Measurements from ENCODE around the gene RNF175. TPM values are rescaled to one million over a fixed set of nuclear protein-coding genes. Genes with fewer than 3 reads are reported as not detected.
"Not testable (repeated sequence)": the region's sequence is repeated elsewhere in the genome, so short reads cannot be mapped to it uniquely, and the experiment has no call there.

The RNF175 gene
- polyA plus RNA-seq, 2 donors, result 0.06 to 0.12 TPM

- Histone ChIP-seq H3K4me3 (ENCODE audit: low read depth in 1 of 2, low read length in 2 of 2) (no peak overlapping the region), H3K9me3 (ENCODE audit: control insufficient read depth in 2 of 2, insufficient read depth in 1 of 2, low read depth in 1 of 2, low read length in 1 of 2) (no peaks in the 10 kb centered on the region), H3K36me3 (ENCODE audit: control insufficient read depth in 2 of 2, insufficient read depth in 2 of 2, low read length in 1 of 2) (no peaks in the 10 kb centered on the region), H3K27ac (ENCODE audit: low read depth in 2 of 2, low read length in 1 of 2) (no peak overlapping the region), H3K4me1 (ENCODE audit: control insufficient read depth in 2 of 2, insufficient read depth in 2 of 2, low read length in 1 of 2) (no peaks in the 10 kb centered on the region), H3K27me3 (ENCODE audit: control insufficient read depth in 1 of 2, insufficient read depth in 2 of 2, low read length in 2 of 2) (no peaks in the 10 kb centered on the region)
- WGBS, 2 donors, result 45 to 66% methylated on average over 3 of the region's 3 CpGs
Observed at GRCh38 chr4:153669838-153670237, 90.0 kb downstream of the RNF175 start.

GRCh38 chr4:153668647-153669046 is 91.2 kb downstream of the RNF175 start:
- Histone ChIP-seq H3K27me3 (ENCODE audit: control insufficient read depth in 1 of 2, insufficient read depth in 2 of 2, low read length in 2 of 2) (no peaks in the 10 kb centered on the region), H3K4me1 (ENCODE audit: control insufficient read depth in 2 of 2, insufficient read depth in 2 of 2, low read length in 1 of 2) (no peaks in the 10 kb centered on the region), H3K36me3 (ENCODE audit: control insufficient read depth in 2 of 2, insufficient read depth in 2 of 2, low read length in 1 of 2) (no peaks in the 10 kb centered on the region), H3K9me3 (ENCODE audit: control insufficient read depth in 2 of 2, insufficient read depth in 1 of 2, low read depth in 1 of 2, low read length in 1 of 2) (no peaks in the 10 kb centered on the region), H3K27ac (ENCODE audit: low read depth in 2 of 2, low read length in 1 of 2) (no peak overlapping the region), H3K4me3 (ENCODE audit: low read depth in 1 of 2, low read length in 2 of 2) (no peak overlapping the region)
- WGBS, 2 donors, result 82 to 86% methylated on average over 2 of the region's 2 CpGs

- not testable (repeated sequence) for H3K27ac ChIP-seq (ENCODE audit: low read depth in 2 of 2, low read length in 1 of 2); H3K36me3 ChIP-seq (ENCODE audit: control insufficient read depth in 2 of 2, insufficient read depth in 2 of 2, low read length in 1 of 2); H3K27me3 ChIP-seq (ENCODE audit: control insufficient read depth in 1 of 2, insufficient read depth in 2 of 2, low read length in 2 of 2); H3K9me3 ChIP-seq (ENCODE audit: control insufficient read depth in 2 of 2, insufficient read depth in 1 of 2, low read depth in 1 of 2, low read length in 1 of 2); H3K4me3 ChIP-seq (ENCODE audit: low read depth in 1 of 2, low read length in 2 of 2); H3K4me1 ChIP-seq (ENCODE audit: control insufficient read depth in 2 of 2, insufficient read depth in 2 of 2, low read length in 1 of 2)
- 33 to 50% methylated on average over 1 of the region's 1 CpG for WGBS, 2 donors
Observed at GRCh38 chr4:153666505-153666904, 93.3 kb downstream of the RNF175 start.

- 82 to 94% methylated on average over 1 of the region's 1 CpG for WGBS, 2 donors
- H3K27me3 ChIP-seq (ENCODE audit: control insufficient read depth in 1 of 2, insufficient read depth in 2 of 2, low read length in 2 of 2), result no peaks in the 10 kb centered on the region
- no peaks in the 10 kb centered on the region for H3K4me1 ChIP-seq (ENCODE audit: control insufficient read depth in 2 of 2, insufficient read depth in 2 of 2, low read length in 1 of 2)
- H3K36me3 ChIP-seq (ENCODE audit: control insufficient read depth in 2 of 2, insufficient read depth in 2 of 2, low read length in 1 of 2), result no peaks in the 10 kb centered on the region
- no peak overlapping the region for H3K4me3 ChIP-seq (ENCODE audit: low read depth in 1 of 2, low read length in 2 of 2)
- H3K9me3 ChIP-seq (ENCODE audit: control insufficient read depth in 2 of 2, insufficient read depth in 1 of 2, low read depth in 1 of 2, low read length in 1 of 2), result peaks cover 0 to 3% of the 10 kb centered on the region in 2 donors
- H3K27ac ChIP-seq (ENCODE audit: low read depth in 2 of 2, low read length in 1 of 2), result no peak overlapping the region
Observed at GRCh38 chr4:153663667-153664066, 96.2 kb downstream of the RNF175 start.

- Histone ChIP-seq H3K36me3 (ENCODE audit: control insufficient read depth in 2 of 2, insufficient read depth in 2 of 2, low read length in 1 of 2) (no peaks in the 10 kb centered on the region), H3K4me1 (ENCODE audit: control insufficient read depth in 2 of 2, insufficient read depth in 2 of 2, low read length in 1 of 2) (no peaks in the 10 kb centered on the region), H3K9me3 (ENCODE audit: control insufficient read depth in 2 of 2, insufficient read depth in 1 of 2, low read depth in 1 of 2, low read length in 1 of 2) (peaks cover 0 to 3% of the 10 kb centered on the region in 2 donors), H3K4me3 (ENCODE audit: low read depth in 1 of 2, low read length in 2 of 2) (no peak overlapping the region), H3K27me3 (ENCODE audit: control insufficient read depth in 1 of 2, insufficient read depth in 2 of 2, low read length in 2 of 2) (no peaks in the 10 kb centered on the region), H3K27ac (ENCODE audit: low read depth in 2 of 2, low read length in 1 of 2) (no peak overlapping the region)
- whole genome bisulfite sequencing, 2 donors, result 81 to 85% methylated on average over 1 of the region's 1 CpG
Observed at GRCh38 chr4:153661908-153662307, 97.9 kb downstream of the RNF175 start.

GRCh38 chr4:153661215-153661822 is 98.5 kb downstream of the RNF175 start:
- Histone ChIP-seq H3K4me1 (ENCODE audit: control insufficient read depth in 2 of 2, insufficient read depth in 2 of 2, low read length in 1 of 2) (no peaks in the 10 kb centered on the region), H3K4me3 (ENCODE audit: low read depth in 1 of 2, low read length in 2 of 2) (no peak overlapping the region), H3K36me3 (ENCODE audit: control insufficient read depth in 2 of 2, insufficient read depth in 2 of 2, low read length in 1 of 2) (no peaks in the 10 kb centered on the region), H3K9me3 (ENCODE audit: control insufficient read depth in 2 of 2, insufficient read depth in 1 of 2, low read depth in 1 of 2, low read length in 1 of 2) (peaks cover 0 to 3% of the 10 kb centered on the region in 2 donors), H3K27ac (ENCODE audit: low read depth in 2 of 2, low read length in 1 of 2) (no peak overlapping the region), H3K27me3 (ENCODE audit: control insufficient read depth in 1 of 2, insufficient read depth in 2 of 2, low read length in 2 of 2) (no peaks in the 10 kb centered on the region)
- 61 to 67% methylated on average over 6 of the region's 6 CpGs for WGBS, 2 donors

Other genes with a start within 250 kb of the RNF175 start
- 1 to 10 TPM; 1.6 to 1.9 TPM for gene TLR2, start 75.7 kb downstream of the RNF175 start, polyA plus RNA-seq
- 10 to 100 TPM in 1 of 2 donors, 1 to 10 TPM in 1; 5.0 to 16.4 TPM for gene SFRP2, start 29.1 kb upstream of the RNF175 start, polyA plus RNA-seq

Measured in esophagus (tissue), 2 donors.